Breast epithelium (tissue), 4 donors: ENCODE measurements around the gene AMMECR1. TPM values are rescaled to one million over a fixed set of nuclear protein-coding genes. Genes with fewer than 3 reads are reported as not detected.

Source experiments
- DNase-seq, 2 donors: peaks; one replicate each; pipeline ENCODE4 v3.0.0-alpha.2; 2019; ENCODE audit warnings: low spot score in 2 of 2
- H3K27ac ChIP-seq, 2 donors: fragments of 200-600 bp; sonication (generic) in 1 of 2; one replicate each; pipeline ENCODE4 v1.5.1; 2016 to 2019; ENCODE audit warnings: mild to moderate bottlenecking in 1 of 2
- H3K27me3 ChIP-seq, 2 donors: fragments of 200-600 bp; sonication (generic) in 1 of 2; one replicate each; pipeline versions ENCODE4 v1.5.1 to v1.6.0; 2017 to 2019; ENCODE audit warnings: control low read depth in 1 of 2, mild to moderate bottlenecking in 1 of 2
- H3K36me3 ChIP-seq: fragments of 200-600 bp; one replicate; pipeline ENCODE4 v1.5.1; 2019
- H3K4me1 ChIP-seq, 2 donors: fragments of 200-600 bp; sonication (generic); one replicate each; pipeline ENCODE4 v1.5.1; 2016 to 2019; ENCODE audit warnings: control low read depth in 1 of 2
- H3K4me3 ChIP-seq, 3 donors: fragments of 200-600 bp; sonication (generic); 1 replicate in 2 of 3; 2 replicates in 1 of 3; pipeline ENCODE4 v1.5.1; 2016 to 2019; ENCODE audit warnings: mild to moderate bottlenecking in 3 of 3, moderate library complexity in 2 of 3
- H3K9me3 ChIP-seq, 2 donors: fragments of 200-600 bp; sonication (generic) in 1 of 2; one replicate each; pipeline ENCODE4 v1.5.1; 2016 to 2019; ENCODE audit warnings: control low read depth in 1 of 2
- CTCF ChIP-seq, 3 donors: fragments of 450-650 bp; IDR thresholded peaks; one replicate each; pipeline ENCODE4 v1.5.1; 2016 to 2017; ENCODE audit warnings: antibody characterized with exemption in 3 of 3, mild to moderate bottlenecking in 3 of 3, moderate library complexity in 3 of 3
- POLR2A ChIP-seq: fragments of 450-650 bp; IDR thresholded peaks from one replicate; pipeline ENCODE4 v1.6.1; 2016; ENCODE audit warnings: antibody characterized with exemption, mild to moderate bottlenecking, moderate library complexity
- POLR2AphosphoS5 ChIP-seq, 3 donors: sonication (generic); formaldehyde crosslinking; IDR thresholded peaks; one replicate each; pipeline ENCODE4 v1.6.1; 2017; ENCODE audit warnings: antibody characterized with exemption in 3 of 3
- intact Hi-C: fragments of 100-400 bp; cut with DNase I; formaldehyde crosslinking; loops from one replicate; pipeline ENCODE4 v1.15.1; 2023; ENCODE audit warnings: low total_unique reads
- total RNA-seq, 3 donors: library from RNA; depleted of rRNA; stranded (reverse); fragments of >200 nt; gene quantifications; one replicate each; pipeline ENCODE4 v1.1.0, GENCODE V29; 2016

Gene AMMECR1
- total RNA-seq, 3 donors from 2014 or later, result 4.3 to 8.2 (median 6.6) TPM

- H3K4me3 ChIP-seq, result no peak overlapping the region
- peaks cover 0 to 11% of the 10 kb centered on the region in 2 donors for H3K27me3 ChIP-seq
- H3K4me1 ChIP-seq, result no peaks in the 10 kb centered on the region
- H3K9me3 ChIP-seq, result no peaks in the 10 kb centered on the region
- H3K27ac ChIP-seq, result no peak overlapping the region
- H3K36me3 ChIP-seq, result no peaks in the 10 kb centered on the region
- no peak for DNase-seq
- intact Hi-C loops, result no loop called here
- no peak for TF ChIP-seq POLR2AphosphoS5 (IDR thresholded peaks at IDR 0.05)
- TF ChIP-seq CTCF (IDR thresholded peaks at IDR 0.05), result no peak
- TF ChIP-seq POLR2A, result no peak
These were observed 40.3 kb downstream of the AMMECR1 start for GRCh38 chrX:110277609-110278008.

- DNase-seq, result no peak
- peaks cover 0 to 11% of the 10 kb centered on the region in 2 donors for H3K27me3 ChIP-seq
- H3K4me1 ChIP-seq, result no peaks in the 10 kb centered on the region
- intact Hi-C loops, result no loop called here
- no peaks in the 10 kb centered on the region for H3K9me3 ChIP-seq
- no peak overlapping the region for H3K4me3 ChIP-seq
- no peaks in the 10 kb centered on the region for H3K36me3 ChIP-seq
- no peak for TF ChIP-seq POLR2AphosphoS5 (IDR thresholded peaks at IDR 0.05)
- no peak overlapping the region for H3K27ac ChIP-seq
These were observed 41.1 kb downstream of the AMMECR1 start for GRCh38 chrX:110276778-110277177.

GRCh38 chrX:110268886-110269285 is 49.0 kb downstream of the AMMECR1 start:
- no peaks in the 10 kb centered on the region for H3K4me1 ChIP-seq
- no peak for TF ChIP-seq POLR2AphosphoS5 (IDR thresholded peaks at IDR 0.05)
- TF ChIP-seq CTCF (IDR thresholded peaks at IDR 0.05), result no peak
- TF ChIP-seq POLR2A, result no peak
- H3K27ac ChIP-seq, result no peak overlapping the region
- no peak for DNase-seq
- intact Hi-C loops, result no loop called here
- no peak overlapping the region for H3K4me3 ChIP-seq
- H3K36me3 ChIP-seq, result no peaks in the 10 kb centered on the region
- H3K27me3 ChIP-seq, result peaks cover 0 to 7% of the 10 kb centered on the region in 2 donors
- H3K9me3 ChIP-seq, result no peaks in the 10 kb centered on the region

- no peak for TF ChIP-seq POLR2AphosphoS5 (IDR thresholded peaks at IDR 0.05)
- TF ChIP-seq CTCF (IDR thresholded peaks at IDR 0.05), result no peak
- no peak for TF ChIP-seq POLR2A
- Histone ChIP-seq H3K27ac (no peak overlapping the region), H3K27me3 (peaks cover 0 to 7% of the 10 kb centered on the region in 2 donors), H3K36me3 (no peaks in the 10 kb centered on the region), H3K4me1 (no peaks in the 10 kb centered on the region), H3K9me3 (no peaks in the 10 kb centered on the region), H3K4me3 (no peak overlapping the region)
- DNase-seq, result no peak
- intact Hi-C loops, result no loop called here
These were observed 49.5 kb downstream of the AMMECR1 start for GRCh38 chrX:110268395-110268794.

- TF ChIP-seq POLR2A, result no peak
- TF ChIP-seq CTCF (IDR thresholded peaks at IDR 0.05), result no peak
- TF ChIP-seq POLR2AphosphoS5 (IDR thresholded peaks at IDR 0.05), result no peak
- no peak overlapping the region for H3K4me3 ChIP-seq
These were observed 50.0 kb downstream of the AMMECR1 start for GRCh38 chrX:110267874-110268273.

GRCh38 chrX:110265661-110266060 is 52.2 kb downstream of the AMMECR1 start:
- no peak overlapping the region for H3K4me3 ChIP-seq
- H3K27me3 ChIP-seq, result peaks cover 0 to 10% of the 10 kb centered on the region in 2 donors
- H3K36me3 ChIP-seq, result no peaks in the 10 kb centered on the region
- no peak overlapping the region for H3K27ac ChIP-seq
- no peaks in the 10 kb centered on the region for H3K4me1 ChIP-seq
- intact Hi-C loops, result no loop called here
- no peak for DNase-seq
- no peak for TF ChIP-seq CTCF (IDR thresholded peaks at IDR 0.05)
- no peak for TF ChIP-seq POLR2AphosphoS5 (IDR thresholded peaks at IDR 0.05)
- no peak for TF ChIP-seq POLR2A
- no peaks in the 10 kb centered on the region for H3K9me3 ChIP-seq

More at GRCh38 chrX:110267874-110268273, 50.0 kb downstream of the AMMECR1 start:
- Histone ChIP-seq H3K36me3 (no peaks in the 10 kb centered on the region), H3K27ac (no peak overlapping the region), H3K27me3 (peaks cover 0 to 7% of the 10 kb centered on the region in 2 donors), H3K4me1 (no peaks in the 10 kb centered on the region), H3K9me3 (no peaks in the 10 kb centered on the region)
- DNase-seq, result no peak
- intact Hi-C loops, result no loop called here
